Epithelial cell of esophagus (primary cell): ENCODE measurements around the gene PFN3.
A peak's percentile ranks its signal among the peaks of the same experiment; 100 is the strongest.

Experiments
- DNase-seq: peaks from one replicate; pipeline ENCODE4 v3.0.0; 2010; ENCODE audit warnings: low read depth
- H3K4me3 ChIP-seq: 2 replicates; pipeline ENCODE4 v1.5.1; 2011; ENCODE audit warnings: mild to moderate bottlenecking, low read length, control low read depth
- TF ChIP-seq, protein P1 (sequence below): IDR thresholded peaks from 2 replicates; pipeline ENCODE4 v1.5.1; 2011; ENCODE audit warnings: low read depth, mild to moderate bottlenecking, low read length, control low read depth, inconsistent platforms; ENCODE audit not compliant: insufficient read depth; ENCODE audit errors: missing control alignments

PFN3 gene, protein sequence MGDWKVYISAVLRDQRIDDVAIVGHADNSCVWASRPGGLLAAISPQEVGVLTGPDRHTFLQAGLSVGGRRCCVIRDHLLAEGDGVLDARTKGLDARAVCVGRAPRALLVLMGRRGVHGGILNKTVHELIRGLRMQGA

DNA sequence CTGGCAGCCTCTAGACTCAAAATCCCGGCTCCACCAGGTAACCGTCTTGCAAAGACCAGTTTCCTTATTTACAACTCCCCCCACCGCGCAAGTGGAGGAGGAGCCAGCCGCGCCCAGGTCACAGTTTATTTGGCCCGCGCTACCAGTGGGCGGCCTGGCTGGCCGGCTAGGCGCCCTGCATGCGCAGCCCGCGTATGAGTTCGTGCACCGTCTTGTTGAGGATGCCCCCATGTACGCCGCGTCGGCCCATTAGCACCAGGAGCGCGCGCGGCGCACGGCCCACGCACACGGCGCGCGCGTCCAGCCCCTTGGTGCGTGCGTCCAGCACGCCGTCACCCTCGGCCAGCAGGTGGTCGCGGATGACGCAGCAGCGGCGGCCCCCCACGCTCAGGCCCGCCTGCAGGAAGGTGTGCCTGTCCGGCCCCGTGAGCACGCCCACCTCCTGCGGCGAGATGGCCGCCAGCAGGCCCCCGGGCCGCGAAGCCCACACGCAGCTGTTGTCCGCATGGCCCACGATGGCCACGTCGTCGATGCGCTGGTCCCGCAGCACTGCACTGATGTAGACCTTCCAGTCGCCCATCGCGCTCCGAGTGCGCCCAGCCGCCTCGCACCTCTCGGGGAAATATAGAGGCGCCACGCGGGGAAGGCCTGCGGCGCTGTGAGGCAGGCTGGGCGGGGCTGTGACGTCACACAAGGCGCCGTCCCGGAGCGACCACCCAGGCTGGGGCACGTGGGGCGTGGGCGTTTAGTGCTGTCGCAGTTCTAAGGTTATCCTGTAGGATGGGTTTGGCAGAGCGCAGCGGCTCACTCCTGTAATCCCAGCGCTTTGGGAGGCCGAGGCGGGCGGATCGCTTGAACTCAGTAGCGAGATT, at the start of gene PFN3:
PFN3 (minus strand) TSS at position 665 of the 872 bp plus-strand sequence; CDS start at position 580, 85 bp downstream.
- H3K4me3 ChIP-seq, result no peak within 1 kb of the TSS
- TF ChIP-seq, protein P1, sequence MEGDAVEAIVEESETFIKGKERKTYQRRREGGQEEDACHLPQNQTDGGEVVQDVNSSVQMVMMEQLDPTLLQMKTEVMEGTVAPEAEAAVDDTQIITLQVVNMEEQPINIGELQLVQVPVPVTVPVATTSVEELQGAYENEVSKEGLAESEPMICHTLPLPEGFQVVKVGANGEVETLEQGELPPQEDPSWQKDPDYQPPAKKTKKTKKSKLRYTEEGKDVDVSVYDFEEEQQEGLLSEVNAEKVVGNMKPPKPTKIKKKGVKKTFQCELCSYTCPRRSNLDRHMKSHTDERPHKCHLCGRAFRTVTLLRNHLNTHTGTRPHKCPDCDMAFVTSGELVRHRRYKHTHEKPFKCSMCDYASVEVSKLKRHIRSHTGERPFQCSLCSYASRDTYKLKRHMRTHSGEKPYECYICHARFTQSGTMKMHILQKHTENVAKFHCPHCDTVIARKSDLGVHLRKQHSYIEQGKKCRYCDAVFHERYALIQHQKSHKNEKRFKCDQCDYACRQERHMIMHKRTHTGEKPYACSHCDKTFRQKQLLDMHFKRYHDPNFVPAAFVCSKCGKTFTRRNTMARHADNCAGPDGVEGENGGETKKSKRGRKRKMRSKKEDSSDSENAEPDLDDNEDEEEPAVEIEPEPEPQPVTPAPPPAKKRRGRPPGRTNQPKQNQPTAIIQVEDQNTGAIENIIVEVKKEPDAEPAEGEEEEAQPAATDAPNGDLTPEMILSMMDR, result no peak
- DNase-seq, result no peak

DNA sequence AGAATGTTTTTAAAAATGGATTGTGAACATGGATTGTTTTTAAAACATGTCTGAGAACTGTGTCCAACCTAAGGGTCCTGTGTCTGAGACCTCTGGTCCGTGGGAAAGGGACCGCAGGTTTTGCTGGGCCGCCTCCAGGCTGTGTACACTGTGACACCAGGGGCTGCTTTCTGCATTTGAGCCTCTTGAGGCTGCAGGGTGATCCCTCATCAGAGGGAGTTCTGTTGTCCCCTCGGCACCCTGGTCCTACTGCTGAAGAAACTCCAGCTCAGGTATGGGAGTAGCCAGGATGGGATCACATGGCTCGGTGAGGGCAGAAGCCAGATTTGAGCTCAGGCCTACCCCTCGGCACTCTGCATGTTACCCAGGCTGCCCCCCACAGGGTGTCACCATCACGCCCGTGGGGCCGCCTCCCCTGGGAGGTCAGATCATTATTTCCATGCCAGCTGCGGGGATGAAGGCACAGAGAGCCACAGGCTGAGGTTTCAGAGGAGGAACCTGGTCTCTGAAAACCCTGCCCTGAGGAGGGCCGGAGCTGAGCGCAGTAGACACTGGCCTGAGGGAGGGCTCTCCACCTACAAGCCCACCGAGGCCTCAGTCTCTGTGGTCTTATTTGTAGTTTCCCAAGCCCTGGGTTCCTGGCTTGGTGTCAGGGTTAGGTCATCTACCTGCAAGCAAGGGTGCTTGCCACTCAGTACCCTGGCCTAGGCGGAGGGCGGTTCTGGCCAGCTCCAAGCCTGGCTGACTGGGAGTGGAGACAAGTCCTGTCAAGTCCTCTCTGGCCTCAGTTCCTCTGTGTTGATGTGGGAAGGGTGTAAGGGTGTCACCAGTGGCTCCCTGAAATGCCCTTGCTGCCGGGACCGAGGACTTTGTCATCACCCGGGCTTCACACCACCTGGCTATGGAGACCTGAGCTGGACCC, 48.9 kb upstream of the PFN3 start:
- H3K4me3 ChIP-seq, result no peak overlapping the region
- TF ChIP-seq, protein P1, result no peak
- DNase-seq, result peak; percentile 60

DNA sequence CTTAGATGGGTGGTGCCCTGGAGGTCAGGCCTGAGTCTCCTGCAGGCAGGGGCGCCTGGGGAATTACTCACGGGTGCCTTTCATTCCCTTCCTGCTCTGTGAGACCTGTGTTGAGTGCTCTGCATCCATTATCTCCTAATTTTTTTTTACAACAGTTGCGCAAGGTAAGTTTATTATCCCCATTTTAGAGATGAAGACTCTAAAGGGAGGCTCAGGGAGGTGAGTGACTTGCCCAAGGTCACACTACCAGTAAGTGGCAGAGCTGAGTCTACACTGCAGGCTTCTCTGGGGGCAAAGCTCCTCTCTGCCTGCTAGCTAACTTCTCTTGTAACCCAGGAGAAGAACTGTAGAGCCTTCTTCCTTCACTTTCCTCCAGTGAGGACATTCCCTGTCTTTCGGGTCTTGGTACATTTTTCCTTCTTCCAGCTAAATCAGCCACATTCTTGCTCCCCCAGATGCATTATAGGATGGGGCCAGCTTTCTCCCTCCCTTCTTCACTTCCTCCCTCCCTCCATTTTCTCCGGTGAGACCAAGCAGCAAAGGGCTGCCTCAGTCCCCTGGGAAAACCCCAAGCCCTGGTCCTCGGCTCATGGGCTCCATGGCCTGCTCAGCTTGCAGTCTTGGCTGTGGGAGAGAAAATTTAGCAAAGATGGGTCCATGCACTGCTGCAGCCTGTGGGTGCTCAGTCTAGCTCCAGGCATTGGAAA, 47.9 kb upstream of the PFN3 start:
- TF ChIP-seq, protein P1, result no peak
- H3K4me3 ChIP-seq, result no peak overlapping the region
- no peak for DNase-seq

DNA sequence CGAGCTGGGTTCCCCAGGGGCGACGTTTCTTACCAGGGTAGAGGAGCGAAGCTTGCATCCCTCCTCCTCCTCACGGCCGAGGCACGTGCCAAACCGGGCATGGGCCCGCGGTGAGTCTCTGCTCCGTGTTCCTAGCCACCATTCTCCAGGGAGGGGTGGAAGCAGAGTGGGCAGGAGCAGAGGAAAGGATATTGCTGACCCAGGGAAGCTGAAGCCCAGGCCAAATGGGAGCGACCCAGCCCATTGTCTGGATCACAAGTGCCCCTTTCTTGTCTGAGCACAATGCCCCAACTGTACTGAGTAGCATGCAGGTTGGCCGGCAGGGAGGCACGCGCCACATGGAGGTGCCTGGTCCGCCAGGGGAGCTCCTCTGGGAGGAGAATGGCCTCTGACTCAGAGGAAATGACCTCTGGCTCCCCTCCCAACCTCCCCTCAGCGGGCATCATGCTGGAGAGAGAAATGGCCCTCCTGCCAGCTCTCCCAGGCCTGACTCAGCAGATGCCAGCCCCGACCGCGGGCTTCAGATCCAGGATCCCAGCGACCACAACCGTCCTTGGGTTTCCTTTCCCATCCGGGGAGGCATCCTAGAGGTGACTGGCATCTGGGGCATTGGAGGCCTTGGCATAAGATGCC, 47.3 kb upstream of the PFN3 start:
- DNase-seq, result peak; percentile 49
- TF ChIP-seq, protein P1, result no peak
- peak overlapping the region; percentile 20 for H3K4me3 ChIP-seq

DNA sequence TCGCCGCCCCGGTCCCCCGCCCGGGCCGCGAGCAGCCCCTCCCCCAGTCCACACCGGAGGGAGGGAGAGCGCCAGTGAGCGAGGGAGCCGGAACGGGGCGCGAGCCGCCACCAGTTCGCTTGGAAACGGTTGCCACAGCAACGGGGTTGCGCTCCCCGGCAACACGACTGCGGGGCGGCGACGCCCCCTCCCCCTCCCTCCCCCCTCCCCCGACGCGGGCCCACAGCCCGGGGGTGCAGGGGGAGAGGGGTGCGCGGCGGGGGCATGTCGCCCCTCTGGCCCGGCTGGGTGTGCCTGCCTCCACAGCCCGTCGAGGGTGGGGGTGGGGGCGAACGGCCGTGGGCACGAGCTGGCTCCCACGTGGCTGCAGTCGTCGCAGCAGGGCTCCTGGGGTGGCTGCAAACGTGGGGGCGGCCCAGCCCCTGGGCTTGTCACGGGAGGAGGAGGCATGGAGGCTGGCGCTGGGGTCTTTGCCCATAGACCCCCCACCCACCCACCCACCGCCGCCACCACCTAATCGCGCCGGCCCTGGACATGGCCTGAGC, 46.7 kb upstream of the PFN3 start:
- TF ChIP-seq, protein P1, result no peak
- peak; percentile 42 for DNase-seq
- H3K4me3 ChIP-seq, result peak overlapping the region; percentile 30
